Mesenchymal stem cell (in vitro differentiated cells and primary cell): Measurements from ENCODE around the gene C12orf57.
A peak's percentile ranks its signal among the peaks of the same experiment; 100 is the strongest.

Experiments used
- DNase-seq: peaks from one replicate; pipeline ENCODE4 v3.0.0-alpha.2; 2013
- H2AFZ ChIP-seq: one replicate; pipeline ENCODE4 v1.6.1; 2013; ENCODE audit warnings: low read depth, mild to moderate bottlenecking, control low read depth, inconsistent platforms, low read length, moderate library complexity
- H2AK5ac ChIP-seq: 2 replicates; pipeline ENCODE4 v1.6.1; 2013; ENCODE audit warnings: low read length, moderate library complexity, mild to moderate bottlenecking, inconsistent platforms; ENCODE audit not compliant: severe bottlenecking
- H2BK120ac ChIP-seq: one replicate; pipeline ENCODE4 v1.6.1; 2013; ENCODE audit warnings: low read depth, mild to moderate bottlenecking, inconsistent platforms, low read length, moderate library complexity
- H2BK12ac ChIP-seq, 2 experiments: one replicate each; pipeline ENCODE4 v1.6.1; 2013; ENCODE audit warnings: inconsistent platforms in 2 of 2, low read length in 2 of 2, mild to moderate bottlenecking in 2 of 2, moderate library complexity in 2 of 2, control low read depth in 1 of 2
- H2BK15ac ChIP-seq: one replicate; pipeline ENCODE4 v1.6.1; 2013; ENCODE audit warnings: mild to moderate bottlenecking, low read depth, inconsistent platforms; ENCODE audit not compliant: poor library complexity, severe bottlenecking
- H2BK5ac ChIP-seq: 2 replicates; pipeline ENCODE4 v1.6.1; 2013; ENCODE audit warnings: low read depth, mild to moderate bottlenecking, low read length, control low read depth, inconsistent platforms; ENCODE audit not compliant: poor library complexity, severe bottlenecking
- H3K14ac ChIP-seq, 2 experiments: one replicate each; pipeline ENCODE4 v1.6.1; 2013; ENCODE audit warnings: inconsistent platforms in 2 of 2, low read length in 2 of 2, control low read depth in 1 of 2, mild to moderate bottlenecking in 1 of 2, moderate library complexity in 1 of 2
- H3K18ac ChIP-seq, 2 experiments: one replicate each; pipeline ENCODE4 v1.6.1; 2013; ENCODE audit warnings: inconsistent platforms in 2 of 2, low read length in 2 of 2, control low read depth in 1 of 2, low read depth in 1 of 2, mild to moderate bottlenecking in 1 of 2
- H3K23ac ChIP-seq, 2 experiments: one replicate each; pipeline ENCODE4 v1.6.1; 2013; ENCODE audit warnings: inconsistent platforms in 2 of 2, low read length in 2 of 2, mild to moderate bottlenecking in 2 of 2, moderate library complexity in 2 of 2, control low read depth in 1 of 2
- H3K27ac ChIP-seq: 2 replicates; pipeline ENCODE4 v1.5.1; 2013; ENCODE audit warnings: mild to moderate bottlenecking, moderate library complexity, low read length, control low read depth, inconsistent platforms; ENCODE audit not compliant: poor library complexity, severe bottlenecking
- H3K27me3 ChIP-seq, 2 experiments: 2 replicates each; pipeline versions ENCODE4 v1.6.1 to v1.7.0; 2013; ENCODE audit warnings: low read length in 2 of 2, mild to moderate bottlenecking in 2 of 2, moderate library complexity in 2 of 2, control low read depth in 1 of 2, inconsistent platforms in 1 of 2; ENCODE audit not compliant: control insufficient read depth in 1 of 2, insufficient read depth in 1 of 2
- H3K36me3 ChIP-seq, 2 experiments: 2 replicates each; pipeline versions ENCODE4 v1.6.1 to v1.7.0; 2013; ENCODE audit warnings: low read length in 2 of 2, control low read depth in 1 of 2, inconsistent platforms in 1 of 2, low read depth in 1 of 2, mild to moderate bottlenecking in 1 of 2; ENCODE audit not compliant: insufficient read depth in 2 of 2, control insufficient read depth in 1 of 2
- H3K4ac ChIP-seq, 2 experiments: one replicate each; pipeline ENCODE4 v1.6.1; 2013; ENCODE audit warnings: inconsistent platforms in 2 of 2, low read length in 2 of 2, mild to moderate bottlenecking in 2 of 2, moderate library complexity in 2 of 2, control low read depth in 1 of 2, low read depth in 1 of 2
- H3K4me1 ChIP-seq: 2 replicates; pipeline ENCODE4 v1.6.1; 2013; ENCODE audit warnings: low read depth, low read length, control low read depth; ENCODE audit not compliant: control insufficient read depth, insufficient read depth
- H3K4me2 ChIP-seq: 2 replicates; pipeline ENCODE4 v1.6.1; 2013; ENCODE audit warnings: low read length, mild to moderate bottlenecking, inconsistent platforms; ENCODE audit not compliant: poor library complexity, severe bottlenecking
- H3K4me3 ChIP-seq, 2 experiments: 2 replicates each; pipeline versions ENCODE4 v1.5.1 to v1.7.0; 2013; ENCODE audit warnings: low read length in 2 of 2, mild to moderate bottlenecking in 2 of 2, control low read depth in 1 of 2, low read depth in 1 of 2; ENCODE audit not compliant: insufficient read depth in 1 of 2
- H3K79me1 ChIP-seq: replicated peaks from 2 replicates; pipeline ENCODE4 v1.6.1; 2013; ENCODE audit warnings: mild to moderate bottlenecking, control low read depth, low read length, inconsistent platforms; ENCODE audit not compliant: poor library complexity, severe bottlenecking
- H3K9ac ChIP-seq: 2 replicates; pipeline ENCODE4 v1.7.0; 2013; ENCODE audit warnings: mild to moderate bottlenecking, low read length, moderate library complexity
- H3K9me3 ChIP-seq: 2 replicates; pipeline ENCODE4 v1.7.0; 2013; ENCODE audit warnings: mild to moderate bottlenecking, low read length; ENCODE audit not compliant: control insufficient read depth
- H4K8ac ChIP-seq: one replicate; pipeline ENCODE4 v1.6.1; 2013; ENCODE audit warnings: inconsistent platforms, mild to moderate bottlenecking, low read length, moderate library complexity
- H4K91ac ChIP-seq: one replicate; pipeline ENCODE4 v1.6.1; 2013; ENCODE audit warnings: mild to moderate bottlenecking, low read length, inconsistent platforms
- WGBS: methylation state at CpG from one replicate; pipeline ENCODE4 v1.1.7; 2013; ENCODE audit warnings: mixed read lengths; 5-methylcytosine and 5-hydroxymethylcytosine counted together

C12orf57 gene

GRCh38 chr12:6966351-6966750 lies 22.5 kb downstream of the C12orf57 start:
- H2BK12ac ChIP-seq: no peak overlapping the region
- no peak overlapping the region for H2AK5ac ChIP-seq
- H3K4ac ChIP-seq: no peak overlapping the region
- H3K9me3 ChIP-seq: no peaks in the 10 kb centered on the region
- H4K91ac ChIP-seq: no peak overlapping the region
- peaks cover 13% of the 10 kb centered on the region for H3K79me1 ChIP-seq
- no peak overlapping the region for H3K23ac ChIP-seq
- WGBS: 92% methylated on average over 7 of the region's 7 CpGs
- H2BK15ac ChIP-seq: no peak overlapping the region
- no peak overlapping the region for H3K4me3 ChIP-seq
- no peak overlapping the region for H2BK5ac ChIP-seq
- H2AFZ ChIP-seq: no peak overlapping the region
- H3K14ac ChIP-seq: no peak overlapping the region
- H3K9ac ChIP-seq: no peak overlapping the region
- no peak overlapping the region for H4K8ac ChIP-seq
- no peak for DNase-seq
- no peaks in the 10 kb centered on the region for H3K27me3 ChIP-seq
- no peak overlapping the region for H3K18ac ChIP-seq
- no peak overlapping the region for H2BK120ac ChIP-seq
- peaks cover 22% of the 10 kb centered on the region for H3K4me1 ChIP-seq
- peaks cover 45 to 54% of the 10 kb centered on the region in 2 experiments for H3K36me3 ChIP-seq
- H3K4me2 ChIP-seq: no peak overlapping the region
- H3K27ac ChIP-seq: no peak overlapping the region

GRCh38 chr12:6967651-6968100 lies 23.9 kb downstream of the C12orf57 start:
- DNase-seq: no peak
- no peak overlapping the region for H2BK5ac ChIP-seq
- H3K27me3 ChIP-seq: no peaks in the 10 kb centered on the region
- no peak overlapping the region for H3K4me3 ChIP-seq
- no peak overlapping the region for H2BK120ac ChIP-seq
- H3K36me3 ChIP-seq: peaks cover 45 to 54% of the 10 kb centered on the region in 2 experiments
- no peak overlapping the region for H3K4ac ChIP-seq
- H2AK5ac ChIP-seq: no peak overlapping the region
- H2BK12ac ChIP-seq: no peak overlapping the region
- no peak overlapping the region for H3K14ac ChIP-seq
- no peak overlapping the region for H4K91ac ChIP-seq
- peaks cover 12% of the 10 kb centered on the region for H3K4me1 ChIP-seq
- H2BK15ac ChIP-seq: no peak overlapping the region
- H3K18ac ChIP-seq: no peak overlapping the region
- H3K79me1 ChIP-seq: peaks cover 15% of the 10 kb centered on the region
- WGBS: 83% methylated on average over 7 of the region's 10 CpGs
- peak overlapping the region; percentile 14 for H3K9ac ChIP-seq
- no peak overlapping the region for H3K4me2 ChIP-seq
- no peaks in the 10 kb centered on the region for H3K9me3 ChIP-seq
- H4K8ac ChIP-seq: peak overlapping the region; percentile 41
- no peak overlapping the region for H3K27ac ChIP-seq
- no peak overlapping the region for H3K23ac ChIP-seq
- no peak overlapping the region for H2AFZ ChIP-seq

GRCh38 chr12:6968426-6968825 lies 24.6 kb downstream of the C12orf57 start:
- peak overlapping the region in 1 of 2 experiments; percentile 100 for H3K4me3 ChIP-seq
- H3K27ac ChIP-seq: no peak overlapping the region
- 96% methylated on average over 8 of the region's 9 CpGs for WGBS
- peaks cover 16% of the 10 kb centered on the region for H3K79me1 ChIP-seq
- no peaks in the 10 kb centered on the region for H3K27me3 ChIP-seq
- peak overlapping the region; percentile 100 for H3K9ac ChIP-seq
- no peak overlapping the region for H2BK15ac ChIP-seq
- H4K8ac ChIP-seq: no peak overlapping the region
- no peak overlapping the region for H2AK5ac ChIP-seq
- no peak overlapping the region for H2BK12ac ChIP-seq
- H3K36me3 ChIP-seq: peaks cover 45 to 54% of the 10 kb centered on the region in 2 experiments
- no peak overlapping the region for H4K91ac ChIP-seq
- H2BK5ac ChIP-seq: no peak overlapping the region
- no peaks in the 10 kb centered on the region for H3K9me3 ChIP-seq
- DNase-seq: no peak
- H3K18ac ChIP-seq: no peak overlapping the region
- H3K23ac ChIP-seq: no peak overlapping the region
- no peak overlapping the region for H2BK120ac ChIP-seq
- H3K4me1 ChIP-seq: peaks cover 12% of the 10 kb centered on the region
- H3K14ac ChIP-seq: no peak overlapping the region
- H3K4me2 ChIP-seq: no peak overlapping the region
- no peak overlapping the region for H2AFZ ChIP-seq
- no peak overlapping the region for H3K4ac ChIP-seq

- Histone ChIP-seq H3K27ac (peak overlapping the region; percentile 54), H3K18ac (peak overlapping the region; percentile 46 to 93), H3K4me2 (peak overlapping the region; percentile 62), H3K4me1 (peaks cover 12% of the 10 kb centered on the region), H3K4ac (peak overlapping the region; percentile 75 to 83), H3K4me3 (peak overlapping the region; percentile 80 to 100), H4K8ac (peak overlapping the region; percentile 73), H3K79me1 (peaks cover 23% of the 10 kb centered on the region), H2AFZ (no peak overlapping the region), H3K23ac (peak overlapping the region in 1 of 2 experiments; percentile 2), H2AK5ac (peak overlapping the region; percentile 88), H2BK12ac (peak overlapping the region in 1 of 2 experiments; percentile 18), H3K14ac (peak overlapping the region in 1 of 2 experiments; percentile 5), H2BK120ac (no peak overlapping the region), H2BK15ac (no peak overlapping the region), H3K9ac (peak overlapping the region; percentile 100), H3K36me3 (peaks cover 43 to 57% of the 10 kb centered on the region in 2 experiments), H3K9me3 (no peaks in the 10 kb centered on the region), H3K27me3 (no peaks in the 10 kb centered on the region), H2BK5ac (no peak overlapping the region), H4K91ac (peak overlapping the region; percentile 83)
- no peak for DNase-seq
- 2% methylated on average over 27 of the region's 31 CpGs for WGBS
Measured at GRCh38 chr12:6970096-6970527, 26.3 kb downstream of the C12orf57 start.
